Measurements from ENCODE around the gene OR5C1. TPM values are rescaled to one million over a fixed set of nuclear protein-coding genes. Genes with fewer than 3 reads are reported as not detected.

Gene OR5C1
- total RNA-seq, 1 experiment from 2014 or later, result not detected

- no peak overlapping the region for H2BK20ac ChIP-seq (ENCODE audit: low read depth, low read length, poor library complexity, severe bottlenecking)
Measured at GRCh38 chr9:122777935-122778627, 10.7 kb upstream of the OR5C1 start.

More at GRCh38 chr9:122777935-122778627, 10.7 kb upstream of the OR5C1 start:
- H4K5ac ChIP-seq (ENCODE audit: insufficient read length, low read depth, low read length), result no peak overlapping the region
- no peak overlapping the region for H2BK15ac ChIP-seq (ENCODE audit: low read depth, low read length)
- no peaks in the 10 kb centered on the region for H3K27me3 ChIP-seq (ENCODE audit: insufficient read depth, low read length)
- no peak for TF ChIP-seq CTCF (conservative IDR thresholded peaks at IDR 0.05)
- no CpG with 5 or more reads among the region's 3 CpGs for WGBS (ENCODE audit: extremely low coverage, insufficient read length, low lambda C conversion rate)
- no peak overlapping the region; a peak in 1 of 7 replicates for H3K27ac Mint-ChIP-seq
- no peak overlapping the region for H3K4me3 Mint-ChIP-seq
- H3K4me1 Mint-ChIP-seq, result no peaks in the 10 kb centered on the region
- no peaks in the 10 kb centered on the region for H3K79me2 ChIP-seq (ENCODE audit: insufficient read depth, low read length)
- H3T11ph ChIP-seq (ENCODE audit: low read length), result no peak overlapping the region
- no peak overlapping the region for H3K27ac ChIP-seq (ENCODE audit: insufficient read length, low read depth, low read length)
- H3K9me3 ChIP-seq (ENCODE audit: control insufficient read depth, low read depth, low read length), result peaks cover 28% of the 10 kb centered on the region
- H3K9me3 Mint-ChIP-seq, result peaks cover 56 to 83% of the 10 kb centered on the region in 2 experiments
- peaks cover 0 to 10% (median 0%) of the 10 kb centered on the region in 3 experiments; a peak in 2 of 7 replicates for H3K36me3 Mint-ChIP-seq (ENCODE audit: insufficient read depth in 1 of 3, low read depth in 3 of 3)
- no peaks in the 10 kb centered on the region for H3K79me1 ChIP-seq (ENCODE audit: insufficient read depth, low read depth, low read length, poor library complexity, severe bottlenecking)
- H2BK5ac ChIP-seq (ENCODE audit: insufficient read length, low read length), result no peak overlapping the region
- H3K4me2 ChIP-seq (ENCODE audit: insufficient read depth, insufficient read length, low read length), result no peak overlapping the region
- H2BK12ac ChIP-seq (ENCODE audit: insufficient read length, low read depth, low read length), result no peak overlapping the region
- no peak overlapping the region for H3K18ac ChIP-seq (ENCODE audit: insufficient read length, low read depth, low read length)
- H3K4me1 ChIP-seq (ENCODE audit: insufficient read depth, low read length), result no peaks in the 10 kb centered on the region
- no peak overlapping the region for H3K56ac ChIP-seq (ENCODE audit: insufficient read length, low read depth, low read length)
- DNase-seq, result no peak
- H3K9ac ChIP-seq (ENCODE audit: extremely low read depth, insufficient read length, low read length), result no peak overlapping the region
- H2AK5ac ChIP-seq (ENCODE audit: insufficient read length, low read length), result no peak overlapping the region
- no peaks in the 10 kb centered on the region for H3K23me2 ChIP-seq (ENCODE audit: insufficient read length, low read depth, low read length, poor library complexity, severe bottlenecking)
- no peaks in the 10 kb centered on the region for H4K20me1 ChIP-seq (ENCODE audit: control insufficient read depth, insufficient read depth, insufficient read length)
- H2AFZ ChIP-seq (ENCODE audit: low read length), result no peak overlapping the region
- no peak overlapping the region for H4K91ac ChIP-seq (ENCODE audit: insufficient read length, low read depth, low read length)
- no peak overlapping the region for H3K23ac ChIP-seq (ENCODE audit: insufficient read length, low read depth, low read length)
- no peaks in the 10 kb centered on the region; the same call in 1 of the 2 replicates for H3K27me3 Mint-ChIP-seq (ENCODE audit: low read depth)
- no peak overlapping the region for H3K14ac ChIP-seq (ENCODE audit: insufficient read depth, low read length)
- H4K8ac ChIP-seq (replicated peaks; ENCODE audit: insufficient read length, low read depth, low read length), result no peak overlapping the region
- H3K4ac ChIP-seq (ENCODE audit: low read depth, low read length), result no peak overlapping the region
- no peak overlapping the region for H2BK120ac ChIP-seq (ENCODE audit: low read depth, low read length, poor library complexity, severe bottlenecking)

Data from H9 (cell line).